GM11168 (cell line): ENCODE results near the gene SORCS2.

ENCODE experiments used
- in situ Hi-C: fragments of 300-500 bp; cut with MboI; formaldehyde crosslinking; loops from one replicate; pipeline ENCODE4 v1.12.0; 2022; ENCODE audit warnings: low sequenced_read_pairs; ENCODE audit not compliant: unreplicated experiment

SORCS2 gene

GRCh38 chr4:7260569-7260968 is 68.2 kb downstream of the SORCS2 start:
- in situ Hi-C loops = no loop called here

DNA sequence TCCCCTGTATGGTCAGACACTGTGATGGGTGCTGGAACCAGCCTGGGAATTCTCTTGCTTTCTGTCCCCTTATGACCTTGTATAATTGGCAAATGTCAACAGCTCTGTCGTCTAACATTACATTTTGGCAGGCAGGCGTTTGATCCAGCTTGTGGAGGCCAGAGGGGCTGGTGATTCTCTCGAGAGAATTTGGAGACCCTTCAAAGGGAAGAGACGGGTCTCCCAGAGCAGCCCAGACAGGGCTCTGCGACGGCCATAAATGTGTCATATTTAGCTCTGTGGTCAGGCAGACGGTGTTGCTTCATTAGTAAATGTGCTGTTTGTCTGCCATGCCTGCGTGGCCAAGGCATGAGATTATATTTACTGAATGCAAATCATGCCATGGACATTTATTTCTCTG is 68.7 kb downstream of the SORCS2 start:
- in situ Hi-C loops = no loop called here

- in situ Hi-C loops = no loop called here
Measured at GRCh38 chr4:7261536-7261935, 69.2 kb downstream of the SORCS2 start.

GRCh38 chr4:7262134-7262533 is 69.8 kb downstream of the SORCS2 start:
- in situ Hi-C loops = no loop called here

DNA sequence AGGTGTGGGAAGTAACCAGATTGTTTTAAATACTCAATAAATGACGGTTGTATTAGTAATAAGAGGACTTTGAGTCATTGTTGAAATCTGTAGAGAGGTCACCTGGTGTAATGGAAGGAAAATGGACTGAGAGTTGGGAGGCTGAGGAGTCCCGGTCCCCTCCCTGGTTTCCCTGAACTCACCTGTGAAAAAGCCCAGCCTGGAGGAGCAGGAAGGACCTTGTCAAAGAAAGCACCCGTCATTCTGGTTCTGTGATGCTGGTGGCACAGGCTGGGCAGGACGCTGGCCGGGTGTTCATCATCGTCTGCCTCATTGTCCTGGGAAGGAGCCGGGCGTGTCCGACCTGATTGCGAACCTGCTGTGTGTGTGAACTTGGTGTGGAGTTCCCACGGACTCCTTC is 70.8 kb downstream of the SORCS2 start:
- in situ Hi-C loops = no loop called here

- in situ Hi-C loops = no loop called here
Measured at GRCh38 chr4:7264694-7265093, 72.4 kb downstream of the SORCS2 start.

- in situ Hi-C loops = no loop called here
Measured at GRCh38 chr4:7266525-7267292, 74.4 kb downstream of the SORCS2 start.

- in situ Hi-C loops = no loop called here
Measured at GRCh38 chr4:7267829-7268228, 75.5 kb downstream of the SORCS2 start.

DNA sequence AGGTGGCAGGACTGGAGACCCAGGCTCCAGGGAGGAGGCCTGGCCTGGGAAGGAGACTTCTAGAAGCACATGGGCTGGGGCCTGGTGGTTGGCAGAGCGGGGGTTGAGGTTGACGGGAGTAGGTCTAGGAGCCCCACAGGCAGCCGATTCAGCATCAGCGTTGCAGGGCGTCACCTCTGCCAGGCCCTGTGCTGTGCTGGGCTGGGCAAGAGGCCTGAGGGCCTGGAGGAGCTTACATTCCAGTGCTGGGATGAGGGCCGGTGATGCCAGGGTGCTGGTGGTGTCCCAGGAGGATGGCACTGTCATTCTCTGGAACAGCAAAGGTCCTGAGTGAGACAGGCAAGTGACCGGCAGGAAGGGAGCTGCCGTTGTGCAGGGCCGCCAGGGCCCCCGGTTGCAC is 76.6 kb downstream of the SORCS2 start:
- in situ Hi-C loops = no loop called here

DNA sequence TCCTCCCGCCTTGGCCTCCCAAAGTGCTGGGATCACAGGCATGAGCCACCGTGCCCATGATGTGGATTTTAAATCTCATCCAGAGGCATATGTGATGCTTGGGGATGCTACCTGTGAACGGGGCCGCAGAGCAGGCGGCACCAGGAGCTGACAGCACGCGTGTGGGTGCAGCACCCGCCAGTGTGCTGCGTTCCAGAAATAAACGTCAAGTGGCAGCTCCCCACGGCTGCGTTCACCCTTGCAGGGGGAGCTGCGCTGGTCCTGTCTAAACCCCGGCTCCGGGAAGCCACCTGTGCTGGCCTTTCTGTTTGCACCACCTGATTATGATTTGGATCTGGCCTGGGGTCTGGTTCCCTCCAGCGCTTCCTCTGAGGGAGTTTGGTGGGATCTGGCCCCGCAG is 77.8 kb downstream of the SORCS2 start:
- in situ Hi-C loops = no loop called here

- in situ Hi-C loops = no loop called here
Measured at GRCh38 chr4:7272404-7272803, 80.1 kb downstream of the SORCS2 start.

- in situ Hi-C loops = no loop called here
Measured at GRCh38 chr4:7273738-7274297, 81.5 kb downstream of the SORCS2 start.

DNA sequence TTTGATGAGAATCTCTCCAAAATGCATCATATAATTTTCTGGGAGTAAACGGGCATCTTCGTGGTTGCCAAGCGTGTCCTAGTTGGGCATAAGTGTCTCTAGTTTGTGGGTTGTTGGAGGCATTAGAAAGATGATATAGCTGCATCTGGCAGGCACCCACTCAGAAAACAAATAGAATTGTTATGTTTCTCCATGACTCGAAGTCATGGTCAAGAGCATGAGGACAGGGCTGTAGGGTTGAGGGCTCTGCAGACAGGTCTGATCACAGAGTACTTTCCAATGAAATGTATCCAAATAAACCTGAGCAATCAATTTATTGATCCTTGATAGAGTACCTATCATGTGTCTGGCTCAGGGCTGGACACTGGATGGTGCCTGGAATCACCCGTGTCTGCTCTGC is 82.7 kb downstream of the SORCS2 start:
- in situ Hi-C loops = no loop called here

GRCh38 chr4:7275490-7276154 is 83.3 kb downstream of the SORCS2 start:
- in situ Hi-C loops = no loop called here

- in situ Hi-C loops = no loop called here
Measured at GRCh38 chr4:7276515-7276914, 84.2 kb downstream of the SORCS2 start.

GRCh38 chr4:7278071-7278765 is 85.9 kb downstream of the SORCS2 start:
- in situ Hi-C loops = no loop called here

GRCh38 chr4:7278981-7279380 is 86.6 kb downstream of the SORCS2 start:
- in situ Hi-C loops = no loop called here

DNA sequence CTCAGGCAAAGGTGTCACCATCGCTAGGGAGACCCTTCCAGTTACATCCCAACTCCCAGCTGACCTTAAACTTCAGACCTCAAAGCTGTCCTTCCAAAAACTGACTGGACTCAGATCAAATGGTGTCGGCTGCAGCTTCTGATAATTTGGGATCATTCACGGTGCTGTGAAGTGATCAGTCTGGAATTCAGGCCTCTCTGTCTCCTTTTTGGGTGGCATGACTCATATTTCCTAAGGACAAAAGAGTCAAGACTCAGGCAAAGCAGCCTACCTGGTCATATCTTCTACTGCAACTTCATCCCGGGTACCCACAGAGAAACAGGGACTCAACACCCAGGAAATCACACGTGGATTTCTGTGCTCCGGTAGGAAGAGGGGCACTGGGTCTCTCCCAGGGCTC is 87.6 kb downstream of the SORCS2 start:
- in situ Hi-C loops = no loop called here

- in situ Hi-C loops = no loop called here
Measured at GRCh38 chr4:7280926-7281690, 88.8 kb downstream of the SORCS2 start.
